Activated CD4-positive, alpha-beta T cell treated with anti-CD3 and anti-CD28 coated beads for 4 hours (primary cell): ENCODE data around the gene PPP4R1.
"Not testable (repeated sequence)": the region's sequence is repeated elsewhere in the genome, so short reads cannot be mapped to it uniquely, and the experiment has no call there.

Source experiments
- DNase-seq, 2 donors: peaks; one replicate each; pipeline ENCODE4 v3.0.0-alpha.2; 2020

PPP4R1 gene

DNA sequence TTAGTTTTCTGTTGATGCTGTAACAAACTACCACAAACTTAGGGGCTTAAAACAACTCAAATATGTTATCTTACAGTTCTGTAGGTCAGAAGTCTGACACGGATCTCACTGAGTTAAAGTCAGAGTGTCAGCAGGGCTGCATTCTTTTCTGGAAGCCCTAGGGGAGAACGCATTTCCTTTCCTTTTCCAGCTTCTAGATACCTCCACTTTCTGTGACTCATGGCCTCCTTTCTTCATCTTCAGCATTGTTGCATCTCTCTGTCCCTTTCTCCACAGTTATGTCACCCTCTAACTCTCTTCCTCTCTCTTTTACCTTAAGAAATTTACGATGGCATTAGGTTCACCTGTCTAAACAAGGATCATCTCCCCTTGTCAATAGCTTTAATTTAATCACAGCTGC lies 13.3 kb upstream of the PPP4R1 start:
- DNase-seq, result no peak

- no peak for DNase-seq
These were observed 5.6 kb upstream of the PPP4R1 start for GRCh38 chr18:9619990-9620389.

- DNase-seq, result no peak
These were observed 5.2 kb upstream of the PPP4R1 start for GRCh38 chr18:9619545-9619944.

GRCh38 chr18:9619056-9619455 lies 4.7 kb upstream of the PPP4R1 start:
- no peak for DNase-seq

- DNase-seq, result no peak
These were observed 2.7 kb upstream of the PPP4R1 start for GRCh38 chr18:9617006-9617542.

- DNase-seq, result no peak
These were observed 1.7 kb upstream of the PPP4R1 start for GRCh38 chr18:9616049-9616448.

DNA sequence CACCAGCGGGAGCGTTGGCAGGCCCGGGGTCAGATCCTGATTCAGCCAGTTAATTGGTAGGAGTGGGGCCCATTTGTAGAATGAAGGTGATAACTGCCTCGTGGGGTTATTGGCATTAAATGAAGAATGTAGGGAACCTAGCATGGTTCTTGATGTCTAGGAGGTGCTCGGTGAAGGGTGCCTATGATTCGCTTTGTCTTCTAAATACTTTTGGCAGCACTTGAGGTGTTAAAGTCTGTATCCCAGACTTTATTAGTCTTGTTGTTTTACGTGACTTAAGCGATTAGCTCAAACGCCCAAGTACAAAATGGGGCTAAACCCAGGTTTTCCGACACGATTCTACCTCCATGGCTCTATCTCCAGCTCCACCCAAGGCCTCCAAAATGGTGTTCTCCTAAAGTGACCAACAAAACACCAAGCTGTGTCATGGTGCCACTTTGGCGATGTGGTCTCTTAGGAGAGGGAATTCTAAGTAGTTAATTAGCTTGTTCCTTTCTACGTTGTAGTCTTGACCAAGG lies 980 bp upstream of the PPP4R1 start:
- DNase-seq, result no peak

- peak; percentile 19 to 37 for DNase-seq
These were observed 584 bp downstream of the PPP4R1 start for GRCh38 chr18:9613550-9614400.

GRCh38 chr18:9612977-9613376 lies 1.4 kb downstream of the PPP4R1 start:
- no peak for DNase-seq

DNA sequence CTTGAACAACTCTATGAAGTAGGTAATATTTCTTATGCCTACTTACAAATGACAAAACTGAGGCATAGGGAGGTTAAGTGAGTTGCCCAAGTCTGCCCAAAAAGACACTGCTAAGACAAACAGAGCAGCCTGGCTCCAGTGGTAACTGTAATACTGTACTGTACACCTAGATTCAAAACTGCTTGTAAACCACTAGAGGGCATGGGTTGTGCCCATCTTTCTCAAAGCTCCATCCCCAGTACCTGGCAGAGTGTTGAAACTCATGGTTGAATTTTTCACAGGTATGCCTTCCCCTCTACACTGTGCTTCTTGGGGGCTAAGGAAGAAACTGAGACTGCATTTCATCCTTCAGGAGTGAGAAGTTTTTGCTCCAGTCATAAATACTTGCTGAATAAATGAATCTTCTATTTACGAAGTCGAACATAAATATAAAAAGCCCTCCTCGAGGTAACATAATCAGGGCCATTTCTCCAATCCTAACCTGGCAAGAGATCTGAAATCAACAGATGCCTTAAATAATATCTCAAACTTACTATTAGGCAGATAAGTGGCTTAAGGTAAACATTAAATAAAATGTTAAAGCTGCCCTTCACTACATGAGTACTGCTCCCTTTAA lies 2.0 kb downstream of the PPP4R1 start:
- peak; percentile 33 to 35 for DNase-seq

- no peak for DNase-seq
These were observed 5.2 kb downstream of the PPP4R1 start for GRCh38 chr18:9609190-9609589.

DNA sequence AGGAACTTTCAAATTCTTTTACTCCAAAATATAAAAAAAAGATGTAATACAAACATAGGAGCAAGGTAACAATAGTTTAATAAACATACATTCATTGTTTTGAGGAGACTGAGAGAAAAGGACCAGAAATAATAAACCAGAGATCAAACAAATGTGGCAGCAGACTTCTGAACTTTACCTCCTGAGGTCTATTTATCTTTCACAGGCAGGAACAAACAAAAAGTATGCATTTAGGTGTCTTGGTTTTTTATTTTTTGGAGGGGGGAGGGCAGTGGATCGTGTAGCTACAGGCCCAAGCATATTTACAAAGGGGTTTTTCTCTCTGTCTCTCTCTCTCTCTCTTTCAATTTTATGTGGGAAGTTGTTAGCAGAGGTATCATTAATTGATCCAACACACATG lies 5.6 kb downstream of the PPP4R1 start:
- DNase-seq, result no peak

- DNase-seq, result no peak
These were observed 6.1 kb downstream of the PPP4R1 start for GRCh38 chr18:9608298-9608697.

- DNase-seq, result not testable (repeated sequence)
These were observed 7.2 kb downstream of the PPP4R1 start for GRCh38 chr18:9607111-9607510.

- no peak for DNase-seq
These were observed 8.3 kb downstream of the PPP4R1 start for GRCh38 chr18:9606039-9606438.

GRCh38 chr18:9604348-9604747 lies 10.0 kb downstream of the PPP4R1 start:
- DNase-seq, result no peak

DNA sequence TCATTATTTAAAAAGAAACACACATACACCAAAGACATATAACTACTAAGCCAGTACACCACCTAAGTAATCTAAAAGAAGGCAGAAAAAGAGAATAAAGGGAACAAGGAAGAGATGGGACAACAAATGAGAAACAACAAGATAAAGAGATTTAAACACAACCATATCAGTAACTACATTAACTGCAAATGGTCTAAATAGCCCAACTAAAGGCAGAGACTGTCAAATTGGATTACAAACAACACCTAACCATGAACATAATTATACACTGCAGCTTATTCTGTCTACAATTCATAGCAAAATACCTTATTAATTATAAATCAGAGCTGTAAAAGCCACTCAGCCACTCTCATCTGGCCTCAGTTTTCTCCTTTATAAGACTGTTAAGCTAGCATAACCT lies 15.0 kb downstream of the PPP4R1 start:
- DNase-seq, result no peak

GRCh38 chr18:9597609-9598008 lies 16.8 kb downstream of the PPP4R1 start:
- no peak for DNase-seq

- no peak for DNase-seq
These were observed 17.4 kb downstream of the PPP4R1 start for GRCh38 chr18:9596843-9597526.

DNA sequence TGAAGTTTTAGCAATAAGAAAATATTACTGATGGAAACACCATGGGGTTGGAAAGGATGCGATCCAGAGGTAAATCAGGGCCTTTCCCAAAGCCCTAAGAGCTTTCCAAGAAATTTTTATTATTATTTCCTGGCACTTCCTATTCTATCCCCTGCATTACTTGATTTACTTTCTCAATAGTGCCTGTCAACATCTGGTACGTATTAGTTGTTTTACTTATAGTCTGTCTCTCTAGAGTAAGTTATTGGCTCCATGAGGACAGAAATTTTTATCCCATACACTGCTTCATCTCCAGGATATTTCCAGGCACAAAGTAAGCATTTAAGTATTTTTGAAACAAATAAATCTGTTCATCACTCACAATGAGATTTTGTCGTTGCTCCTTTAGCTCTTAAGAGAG lies 18.1 kb downstream of the PPP4R1 start:
- DNase-seq, result no peak

GRCh38 chr18:9594823-9595596 lies 19.3 kb downstream of the PPP4R1 start:
- DNase-seq, result no peak

DNA sequence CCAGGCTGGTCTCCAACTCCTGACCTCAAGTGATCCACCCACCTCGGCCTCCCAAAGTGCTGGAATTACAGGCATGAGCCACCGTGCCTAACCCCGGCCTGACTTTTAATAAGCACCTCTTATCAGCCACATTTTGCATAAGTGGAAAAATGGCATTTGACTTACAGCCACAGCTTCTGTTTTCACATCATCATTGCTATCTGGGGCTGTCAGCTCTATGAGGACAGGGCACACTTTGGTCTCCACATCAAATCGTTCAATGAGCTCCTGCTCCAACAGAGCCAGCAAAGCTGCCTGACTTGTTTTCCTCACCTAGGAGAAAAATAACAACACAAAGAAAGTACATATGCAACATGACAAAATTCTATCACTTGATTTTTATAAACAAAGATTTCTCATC lies 26.4 kb downstream of the PPP4R1 start:
- DNase-seq, result no peak

- no peak for DNase-seq
These were observed 27.5 kb downstream of the PPP4R1 start for GRCh38 chr18:9586814-9587213.
